HG03280 (cell line): ENCODE data around the gene C11orf58.

Experiments used
- ATAC-seq: cut with Tn5 transposase; IDR thresholded peaks from one replicate; pipeline ENCODE4 v1.9.1; 2021; ENCODE audit warnings: mild to moderate bottlenecking, moderate library complexity; ENCODE audit not compliant: unreplicated experiment

The C11orf58 gene

DNA sequence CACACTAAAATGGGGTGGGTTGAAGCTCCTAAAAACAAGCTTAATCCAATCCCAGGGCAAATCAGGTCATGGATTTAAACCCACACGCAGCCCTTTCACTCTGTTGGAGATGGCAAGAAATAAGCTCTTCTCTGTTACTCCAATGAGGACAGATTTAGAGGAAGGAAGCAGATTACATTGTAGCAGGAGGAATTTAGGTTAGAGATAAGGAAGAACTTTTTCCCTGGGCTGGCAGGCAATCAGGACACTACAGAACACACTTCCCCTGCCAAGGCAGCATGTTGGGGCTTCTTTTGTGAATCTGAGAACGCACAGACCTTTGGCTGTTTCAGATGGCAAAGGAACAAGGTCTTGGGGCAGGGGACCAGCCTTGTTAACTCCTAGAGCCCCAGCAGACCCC lies 46.2 kb downstream of the C11orf58 start:
- no peak for ATAC-seq

DNA sequence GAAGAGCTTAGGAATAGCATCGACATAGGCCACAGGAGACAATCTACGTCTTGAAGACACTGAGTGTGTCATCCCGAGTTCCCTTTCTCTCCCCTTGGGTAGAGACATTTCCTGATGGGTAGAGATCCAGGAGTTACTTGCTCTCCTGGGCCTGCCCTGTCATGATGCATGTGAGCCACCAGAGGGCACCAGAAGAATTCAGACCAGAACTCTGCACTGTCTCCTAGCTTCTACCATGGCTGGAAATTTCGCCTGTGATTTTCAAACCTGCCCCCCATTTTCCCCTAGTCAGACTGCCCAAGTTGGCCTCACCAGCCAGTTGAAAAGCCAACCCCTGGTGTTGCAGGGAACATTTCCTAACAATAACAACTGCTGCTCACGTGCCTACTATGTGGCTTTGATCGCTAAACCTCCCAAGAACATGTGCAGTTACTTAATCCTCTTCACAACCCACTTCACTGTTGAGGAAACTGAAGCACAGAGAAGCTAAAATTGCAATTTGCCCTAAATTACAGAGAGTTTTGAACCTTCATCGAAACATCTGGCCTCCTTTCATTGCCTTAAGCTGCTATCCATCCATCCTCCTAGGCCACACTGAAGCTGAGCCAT lies 47.2 kb downstream of the C11orf58 start:
- ATAC-seq = peak; percentile 86

DNA sequence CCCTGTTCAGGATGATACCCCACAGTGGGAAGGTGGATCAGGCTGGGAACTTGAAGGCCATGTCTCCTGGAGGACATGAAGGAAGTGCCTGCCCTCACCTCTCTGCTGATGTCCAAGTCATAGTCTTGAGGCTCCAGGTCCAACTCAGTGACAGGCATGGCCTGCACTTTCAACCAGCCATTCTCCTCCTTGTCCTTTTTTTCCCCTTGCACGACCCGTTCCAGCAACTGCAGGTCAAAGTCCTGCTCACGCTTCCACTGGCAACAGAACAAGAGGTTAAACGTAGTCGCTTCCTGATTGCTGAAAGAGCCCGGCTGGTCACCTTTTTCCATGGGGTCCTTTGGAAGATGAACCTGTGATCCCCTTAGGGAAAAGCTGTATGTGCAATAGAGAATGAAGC lies 47.7 kb downstream of the C11orf58 start:
- ATAC-seq = no peak

DNA sequence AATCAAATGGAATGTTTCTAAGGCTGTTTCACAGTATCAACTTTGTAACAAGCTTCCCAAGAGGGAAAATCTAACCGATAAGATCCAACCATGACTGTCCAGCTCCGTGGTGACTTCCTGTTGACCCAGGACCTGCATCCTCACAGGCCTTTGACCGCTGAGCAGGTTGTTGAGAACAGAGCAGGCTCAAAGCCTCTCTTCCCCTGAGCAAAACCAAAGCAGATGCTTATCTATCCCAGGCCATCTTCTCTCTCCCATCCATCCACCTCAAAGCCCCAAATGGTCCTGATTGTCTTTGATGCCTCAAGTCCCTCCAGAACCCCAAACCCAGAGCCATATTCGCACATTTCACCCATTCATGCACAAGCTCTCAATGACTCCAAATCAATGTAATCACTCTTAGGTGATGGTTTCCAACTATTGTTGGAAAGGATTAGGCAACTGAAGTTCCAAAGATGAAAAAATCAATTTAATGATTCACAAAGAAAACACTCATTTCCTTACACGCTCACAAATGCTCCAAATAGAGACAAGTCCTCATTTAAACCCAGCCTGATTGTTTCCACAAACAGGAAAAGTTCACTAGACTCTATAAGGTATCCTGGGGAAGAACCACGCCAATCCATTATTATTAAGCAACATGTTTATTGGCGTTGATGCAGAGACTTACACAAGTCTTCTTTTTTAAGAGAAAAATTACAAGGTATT lies 48.7 kb downstream of the C11orf58 start:
- ATAC-seq = no peak

DNA sequence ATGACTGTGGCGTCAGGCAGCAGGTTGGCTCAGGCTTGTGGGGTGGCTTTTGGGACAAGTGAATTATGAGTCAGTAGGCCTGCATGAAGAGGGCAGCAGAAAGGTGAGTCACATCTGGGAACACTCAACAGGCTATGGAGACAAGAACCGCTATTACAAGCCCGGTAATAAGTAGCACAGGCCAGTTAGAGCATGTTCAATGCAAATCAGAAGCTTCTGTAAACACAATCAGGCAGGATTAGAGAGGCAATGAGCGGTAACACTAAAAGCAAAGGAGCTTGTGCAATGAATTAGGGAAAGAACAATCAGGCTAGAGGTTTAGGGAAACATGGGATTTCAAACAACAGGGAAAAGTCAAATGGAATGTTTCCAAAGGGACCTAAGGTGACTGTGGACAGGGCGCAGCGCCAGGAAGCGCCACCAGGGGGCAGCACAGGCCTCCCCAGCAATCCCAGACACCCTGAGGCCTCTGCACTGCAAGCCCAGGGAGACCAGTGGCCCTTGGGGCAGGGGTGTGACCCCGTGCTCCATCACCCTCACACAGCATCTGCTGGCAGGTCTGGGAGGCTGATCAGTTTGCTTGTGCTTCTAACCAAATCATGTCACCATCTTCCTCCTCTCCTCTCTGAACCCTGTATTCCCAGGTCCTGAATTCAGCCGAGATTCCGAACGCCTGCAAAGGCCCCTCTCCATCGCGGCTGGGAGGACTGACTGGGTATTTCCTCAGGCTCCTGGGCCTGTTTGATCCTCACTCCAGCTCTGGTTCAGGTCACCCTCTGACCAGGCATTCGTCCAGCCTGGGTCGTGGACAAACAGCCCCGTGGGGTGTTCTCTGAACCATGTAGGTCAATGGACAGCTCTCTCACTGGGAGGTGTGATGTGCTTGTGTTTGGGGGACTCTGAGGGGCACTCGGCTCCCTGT lies 50.0 kb downstream of the C11orf58 start:
- peak; percentile 63 for ATAC-seq

DNA sequence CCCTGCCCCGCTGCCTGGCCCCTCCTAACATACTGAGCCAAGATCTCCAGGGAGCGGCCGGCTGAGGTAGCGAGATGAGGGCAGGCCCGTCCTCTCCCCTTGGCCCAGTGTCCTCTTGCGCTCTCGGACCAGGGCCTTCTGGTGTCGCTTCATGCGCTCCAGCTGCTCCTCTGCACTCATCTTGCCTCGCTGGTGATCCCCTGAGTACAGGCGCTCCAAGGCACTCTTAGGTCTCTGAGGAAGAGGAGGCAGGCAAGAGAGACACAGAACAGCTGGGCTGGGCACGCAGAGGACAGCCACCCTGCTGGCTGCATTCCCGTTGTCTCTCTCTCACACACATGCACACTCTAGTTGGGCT lies 50.6 kb downstream of the C11orf58 start:
- ATAC-seq = no peak

DNA sequence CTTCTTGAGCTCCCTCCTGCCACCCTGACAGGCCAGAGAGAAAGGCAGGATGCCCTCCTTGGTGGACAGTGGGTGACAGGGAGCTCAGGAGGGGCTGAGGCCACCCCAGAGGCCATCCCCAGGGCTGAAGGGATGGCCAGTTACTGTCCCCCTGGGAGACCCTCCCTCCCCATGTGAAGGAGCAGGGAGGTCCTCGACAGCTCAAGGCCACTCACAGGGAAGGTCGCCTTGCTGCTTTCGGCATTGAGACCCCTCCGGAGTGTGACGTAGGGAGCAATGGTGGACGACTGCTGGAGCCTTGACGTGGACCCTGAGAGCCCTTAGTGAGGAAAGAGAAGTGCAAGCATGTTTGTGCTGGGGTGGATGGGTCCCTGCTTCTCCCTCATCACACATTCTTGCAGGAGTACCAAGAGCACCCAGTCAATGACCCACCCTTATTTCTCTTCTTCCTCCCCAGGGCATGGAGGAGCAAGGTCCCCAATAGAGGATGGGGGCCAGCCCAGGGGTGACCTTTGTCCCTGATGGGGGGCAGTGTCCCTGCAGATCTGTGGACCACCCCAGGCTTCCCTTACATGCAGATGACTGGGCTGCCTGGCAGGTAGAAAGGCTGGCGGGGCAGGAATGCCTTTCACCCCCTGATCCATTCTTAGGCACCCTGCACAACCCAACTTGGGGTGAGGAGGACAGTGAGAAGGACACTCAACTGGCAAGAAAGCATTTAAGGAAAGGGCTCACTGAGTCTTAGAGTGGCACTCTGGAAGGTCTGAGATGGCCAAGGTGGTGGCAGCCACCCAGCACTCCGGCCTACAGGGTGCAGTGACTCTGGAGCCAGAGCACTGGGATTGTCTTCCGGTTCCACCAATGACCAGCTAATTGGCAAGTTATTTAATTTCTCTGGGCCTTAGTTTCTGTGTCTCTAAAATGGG lies 51.4 kb downstream of the C11orf58 start:
- no peak for ATAC-seq

DNA sequence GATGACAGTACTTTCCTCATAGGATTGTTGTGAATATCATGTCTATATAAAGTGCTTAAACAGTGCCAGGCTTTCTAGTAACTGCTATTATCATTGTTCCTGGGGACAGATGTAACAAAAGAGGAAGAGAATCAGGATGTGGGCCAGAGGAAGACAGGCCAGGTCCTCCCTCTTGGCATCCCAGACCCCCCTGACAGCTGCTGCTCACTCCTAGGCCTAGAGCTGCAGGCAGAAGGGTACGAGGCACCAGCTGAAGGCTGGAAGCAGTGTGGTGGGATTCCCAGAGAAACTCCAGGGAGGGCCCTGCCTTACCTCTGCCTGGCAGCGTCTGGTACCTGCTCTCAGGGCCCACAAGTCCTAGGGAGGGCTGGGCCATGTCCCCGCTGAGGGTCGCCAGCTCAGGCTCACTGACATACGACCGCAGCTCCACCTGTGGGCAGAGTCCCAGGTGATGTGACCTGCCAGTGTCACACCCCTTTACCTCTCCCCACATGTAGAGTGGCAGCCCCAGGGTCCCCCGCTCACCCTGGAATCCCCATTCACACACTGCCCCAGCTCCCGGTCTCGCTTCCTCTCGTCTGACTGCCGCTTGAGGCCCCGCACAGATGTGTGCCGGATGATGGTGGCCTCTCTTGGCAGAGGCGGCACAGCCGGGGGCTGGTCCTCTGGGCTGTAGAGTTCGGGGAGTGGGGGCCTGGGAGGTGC lies 52.2 kb downstream of the C11orf58 start:
- no peak for ATAC-seq

DNA sequence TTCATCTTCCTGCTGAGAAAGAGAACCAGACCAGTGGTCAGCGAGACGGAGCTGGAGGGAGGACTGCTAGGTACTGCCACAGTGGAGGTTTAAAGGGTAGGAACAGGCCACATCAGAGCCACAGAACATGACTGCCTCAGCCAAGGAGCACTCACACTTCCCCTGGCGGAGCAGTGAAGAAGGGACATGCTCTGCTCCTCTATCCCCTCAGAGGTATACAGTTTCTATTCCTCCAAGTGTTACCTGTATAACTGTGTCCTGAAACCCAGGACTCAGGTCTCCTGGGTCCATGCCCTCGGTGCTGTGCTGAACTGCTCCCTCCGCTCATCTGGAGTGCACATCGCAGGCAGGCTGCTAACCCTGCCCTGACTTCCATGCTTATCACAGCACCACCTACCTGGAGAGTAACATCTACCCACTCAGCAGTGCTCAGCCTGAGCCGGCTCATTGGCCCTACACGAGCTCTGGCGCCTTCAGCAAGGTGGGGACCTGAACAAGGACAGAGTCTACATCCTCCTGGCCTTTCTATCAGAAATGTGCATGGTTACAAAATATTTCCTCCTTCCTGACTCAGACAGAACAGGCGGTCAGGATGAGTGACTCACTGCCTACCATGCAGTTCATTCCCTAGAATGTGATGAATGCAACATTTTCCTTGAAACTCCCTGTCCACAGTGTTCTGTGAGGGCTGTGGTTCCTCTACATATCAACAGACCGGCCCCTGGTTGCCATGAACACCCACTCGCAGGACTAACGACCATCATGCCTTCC lies 52.9 kb downstream of the C11orf58 start:
- ATAC-seq = no peak

DNA sequence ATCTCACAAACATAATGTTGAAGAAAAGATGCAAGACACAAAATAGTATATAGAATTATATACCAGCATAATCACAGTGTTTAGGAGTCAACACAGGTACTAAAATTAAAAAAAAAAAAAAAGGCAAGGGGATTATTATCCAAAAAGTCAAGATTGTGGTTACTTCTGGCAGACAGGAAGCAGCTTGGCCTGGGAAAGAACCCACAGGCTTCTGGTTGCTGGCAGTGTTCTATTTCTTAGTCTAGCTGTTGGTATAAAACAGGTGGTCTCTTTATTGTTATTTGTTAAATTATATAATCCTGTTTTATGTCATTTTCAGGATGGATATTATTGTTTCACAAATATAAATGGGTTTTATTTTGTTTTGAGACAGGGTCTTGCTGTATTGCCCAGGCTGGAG lies 54.0 kb downstream of the C11orf58 start:
- no peak for ATAC-seq

DNA sequence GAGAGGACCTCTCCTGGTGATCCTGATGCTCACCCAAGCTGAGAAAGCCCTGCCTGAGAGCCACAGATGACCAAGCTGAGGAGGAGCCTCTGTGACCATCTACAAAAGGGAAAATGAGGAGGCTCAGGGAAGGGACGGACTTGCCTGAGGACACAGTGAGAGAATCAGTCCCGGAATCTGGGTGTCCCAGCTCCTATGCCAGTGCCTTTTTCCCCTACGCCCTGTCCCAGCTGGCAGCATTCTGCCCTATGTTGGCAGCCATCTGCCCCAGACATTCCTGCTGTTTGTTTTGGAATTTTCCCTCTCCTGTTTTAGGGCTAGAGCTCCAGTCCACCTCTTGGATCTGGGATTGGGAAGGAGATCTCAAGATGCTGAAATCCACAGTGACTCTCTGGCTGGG lies 54.6 kb downstream of the C11orf58 start:
- no peak for ATAC-seq

DNA sequence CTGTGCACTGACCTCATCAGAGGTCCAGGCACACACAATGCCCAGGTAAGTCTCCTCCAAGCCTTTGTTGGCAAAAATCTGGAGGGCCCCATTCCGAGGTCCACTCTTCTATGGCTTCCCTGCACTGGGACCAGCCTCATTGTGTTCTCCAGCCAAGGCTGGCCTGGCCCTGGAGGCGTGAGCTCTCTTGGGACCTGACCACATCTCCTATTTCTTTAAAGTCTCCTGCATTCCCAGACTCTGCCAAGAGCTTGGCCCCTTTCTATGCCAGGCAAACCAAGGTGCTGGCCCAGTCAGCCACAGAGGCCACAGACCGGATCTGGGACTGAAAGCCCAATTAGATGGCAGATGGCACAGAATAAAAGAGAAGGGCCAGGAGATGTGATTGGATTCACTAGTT lies 55.1 kb downstream of the C11orf58 start:
- no peak for ATAC-seq

DNA sequence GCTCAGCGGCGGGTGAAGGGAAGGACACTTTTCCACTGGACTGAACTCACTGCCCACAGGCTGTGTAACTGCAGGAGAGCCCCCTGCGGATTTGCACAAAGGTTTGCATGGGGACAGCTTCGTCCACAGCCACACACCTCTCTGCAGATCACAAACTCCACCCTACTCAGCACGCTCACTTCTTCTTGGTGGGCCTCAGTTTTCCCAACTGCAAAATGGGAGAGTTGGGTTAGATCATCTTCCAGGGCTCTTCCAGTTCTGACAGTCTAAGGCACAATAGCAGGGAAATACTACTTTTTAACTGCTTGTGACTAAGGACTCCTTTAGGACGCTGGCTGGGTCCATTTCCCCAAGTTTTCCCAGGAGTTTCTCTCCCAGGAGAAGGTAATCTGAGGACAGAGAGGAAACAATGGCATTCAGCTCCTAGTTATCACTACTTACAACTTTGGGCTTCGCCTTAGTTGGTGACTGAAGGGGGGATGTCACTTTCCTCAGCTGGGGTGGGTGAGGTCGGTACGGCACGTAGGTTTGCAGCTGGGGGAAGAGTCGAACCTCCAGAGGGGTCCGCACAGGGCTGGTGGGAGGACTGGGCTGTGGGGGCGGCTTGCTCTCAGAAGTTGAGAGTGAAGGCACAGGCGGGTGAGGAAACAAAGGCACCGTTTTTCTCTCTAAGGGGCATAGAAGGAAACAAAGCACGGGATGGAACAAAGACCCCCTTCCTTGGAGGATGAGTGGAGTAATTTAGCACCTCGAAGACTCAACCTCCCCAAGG lies 55.8 kb downstream of the C11orf58 start:
- no peak for ATAC-seq

DNA sequence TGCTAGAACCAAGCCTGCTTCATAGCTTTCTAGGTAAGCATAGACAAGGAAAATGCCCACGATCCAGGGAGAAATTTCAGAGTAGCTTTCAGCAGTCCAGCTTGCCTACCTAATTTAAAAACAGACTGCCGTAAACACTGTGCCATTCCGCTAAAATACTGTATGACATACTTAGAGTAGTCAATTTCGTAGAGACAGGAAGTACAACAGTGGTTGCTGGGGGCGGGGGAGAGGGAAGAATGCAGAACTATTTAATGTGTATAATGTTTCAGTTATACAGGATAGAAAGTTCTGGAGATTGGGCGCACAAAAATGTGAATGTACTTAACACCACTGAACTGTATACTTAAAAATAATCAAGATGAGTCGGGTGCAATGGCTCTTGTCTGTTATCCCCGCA lies 56.7 kb downstream of the C11orf58 start:
- ATAC-seq = no peak

DNA sequence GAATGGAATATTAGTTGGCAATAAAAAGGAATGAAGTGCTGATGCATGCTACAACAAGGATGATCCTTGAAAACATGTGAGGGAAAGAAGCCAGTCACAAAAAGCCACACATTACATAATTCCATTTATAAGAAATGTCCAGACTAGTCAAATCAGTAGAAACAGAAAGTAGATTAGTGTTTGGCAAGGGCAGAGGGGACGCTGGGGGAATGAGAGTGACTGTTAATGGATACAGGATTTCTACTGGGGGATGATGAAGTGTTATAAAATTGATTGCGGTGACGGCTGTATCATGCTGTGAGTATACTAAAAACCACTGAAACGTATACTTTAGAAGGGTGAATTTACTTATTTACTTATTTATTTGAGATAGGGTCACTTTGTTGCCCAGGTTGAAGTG lies 57.9 kb downstream of the C11orf58 start:
- no peak for ATAC-seq

DNA sequence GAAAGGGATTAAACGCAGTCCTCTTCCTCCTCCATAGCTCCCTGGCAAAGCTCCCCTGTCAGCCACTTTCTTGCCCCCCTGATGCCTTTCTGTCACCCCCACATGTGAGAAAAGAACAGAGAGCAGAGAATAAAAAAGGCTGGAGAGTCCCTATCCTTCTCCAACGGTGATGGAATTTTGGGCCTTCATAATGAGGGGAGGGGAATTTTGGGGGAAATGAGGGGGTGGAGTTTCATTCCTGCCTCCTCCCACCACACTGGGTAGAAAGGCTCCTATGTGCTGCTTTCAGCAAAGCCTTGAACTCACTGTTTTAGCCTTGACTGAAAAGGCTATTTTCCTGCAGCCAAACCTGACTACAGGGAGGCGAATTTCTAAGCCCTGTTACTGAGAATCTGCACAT lies 59.3 kb downstream of the C11orf58 start:
- no peak for ATAC-seq

DNA sequence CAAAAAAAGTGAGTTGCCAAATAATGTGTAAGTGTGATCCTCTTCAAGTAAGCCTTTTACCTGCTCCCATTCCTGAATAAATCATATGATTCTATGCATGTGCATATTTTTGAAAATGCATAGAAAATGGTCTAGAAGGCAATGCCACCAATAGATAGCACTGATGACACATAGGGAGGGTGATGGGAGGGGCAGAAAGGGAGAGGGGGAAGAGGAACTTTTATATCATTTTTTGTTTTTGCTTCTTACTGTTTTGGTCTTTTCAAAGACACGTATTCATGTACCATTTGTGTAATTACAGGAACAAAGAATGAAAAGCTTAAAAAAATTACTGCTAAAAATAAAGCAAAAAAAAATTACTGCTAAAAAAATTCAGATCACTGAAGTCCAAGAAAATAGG lies 60.8 kb downstream of the C11orf58 start:
- ATAC-seq = no peak

DNA sequence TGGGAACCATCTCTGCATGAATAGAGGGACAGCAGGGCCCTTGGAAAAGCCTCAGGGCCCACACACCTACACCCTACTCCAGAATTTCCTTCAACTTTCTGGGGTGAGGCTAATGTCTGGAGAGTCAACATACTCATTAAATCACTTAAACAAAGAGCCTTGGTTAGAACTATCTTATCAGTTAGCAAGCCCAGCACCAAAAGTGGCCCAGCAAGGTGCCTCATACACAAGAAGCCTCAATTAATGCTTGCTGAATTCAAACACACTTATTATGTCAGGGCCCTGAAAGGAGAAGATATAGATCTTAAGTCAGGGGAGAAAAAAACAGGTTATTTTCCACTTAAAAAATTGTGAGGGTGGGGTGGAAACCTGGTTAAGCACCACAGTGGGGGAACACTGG lies 61.4 kb downstream of the C11orf58 start:
- ATAC-seq = no peak

DNA sequence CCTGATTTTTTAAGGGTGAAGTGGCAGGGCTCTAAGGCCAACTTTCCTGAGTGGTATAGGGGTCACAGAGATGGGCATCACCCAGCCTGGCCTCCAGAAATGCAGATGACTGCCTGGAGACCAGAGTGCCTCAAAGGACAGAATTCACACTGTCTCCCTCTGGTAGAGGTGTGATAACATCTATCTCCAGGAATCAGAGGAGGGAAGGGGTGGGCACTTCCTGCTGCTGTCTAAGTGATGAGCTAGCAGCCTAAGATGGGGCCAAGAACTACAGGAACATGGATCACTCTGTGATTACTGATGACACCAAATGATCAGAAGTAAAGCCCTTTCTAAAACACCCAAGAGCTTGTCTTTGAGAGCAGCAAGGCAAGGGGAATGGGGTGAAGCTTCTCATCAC lies 61.9 kb downstream of the C11orf58 start:
- no peak for ATAC-seq
